Trophoblast cell (in vitro differentiated cells and primary cell): Measurements from ENCODE around the gene CACNA1D.

Source experiments
- DNase-seq, 2 donors: peaks; one replicate each; pipeline ENCODE4 v3.0.0-alpha.2; 2016
- H2AFZ ChIP-seq: 2 replicates; pipeline ENCODE4 v1.6.1; 2013; ENCODE audit warnings: low read length, moderate library complexity, mild to moderate bottlenecking; ENCODE audit not compliant: insufficient read depth, poor library complexity
- H2AK5ac ChIP-seq: 2 replicates; pipeline ENCODE4 v1.6.1; 2013; ENCODE audit warnings: mild to moderate bottlenecking, low read length
- H2BK120ac ChIP-seq: 2 replicates; pipeline ENCODE4 v1.6.1; 2013; ENCODE audit warnings: low read length, mild to moderate bottlenecking, moderate library complexity; ENCODE audit not compliant: insufficient read depth, poor library complexity
- H2BK12ac ChIP-seq: 2 replicates; pipeline ENCODE4 v1.6.1; 2013; ENCODE audit warnings: mild to moderate bottlenecking, low read length, moderate library complexity
- H2BK5ac ChIP-seq: 2 replicates; pipeline ENCODE4 v1.6.1; 2013; ENCODE audit warnings: low read length, low read depth, moderate library complexity, mild to moderate bottlenecking; ENCODE audit not compliant: poor library complexity
- H3K14ac ChIP-seq: 2 replicates; pipeline ENCODE4 v1.6.1; 2013; ENCODE audit warnings: mild to moderate bottlenecking, low read length
- H3K18ac ChIP-seq: 2 replicates; pipeline ENCODE4 v1.6.1; 2013; ENCODE audit warnings: mild to moderate bottlenecking, low read length
- H3K23ac ChIP-seq: 2 replicates; pipeline ENCODE4 v1.6.1; 2013; ENCODE audit warnings: low read length
- H3K27ac ChIP-seq: 2 replicates; pipeline ENCODE4 v1.5.1; 2013; ENCODE audit warnings: low read depth, mild to moderate bottlenecking, inconsistent platforms, low read length, moderate library complexity
- H3K27me3 ChIP-seq: 2 replicates; pipeline ENCODE4 v1.6.1; 2013; ENCODE audit warnings: inconsistent platforms, mild to moderate bottlenecking, low read length, moderate library complexity; ENCODE audit not compliant: insufficient read depth
- H3K36me3 ChIP-seq, 2 experiments: 1 replicate in 1 of 2; 2 replicates in 1 of 2; pipeline ENCODE4 v1.6.1; 2013; ENCODE audit warnings: low read length in 2 of 2, mild to moderate bottlenecking in 2 of 2, moderate library complexity in 1 of 2; ENCODE audit not compliant: insufficient read depth in 2 of 2, control insufficient read depth in 1 of 2
- H3K4ac ChIP-seq: 2 replicates; pipeline ENCODE4 v1.6.1; 2013; ENCODE audit warnings: low read depth, mild to moderate bottlenecking, low read length, moderate library complexity
- H3K4me1 ChIP-seq, 2 experiments: 1 replicate in 1 of 2; 2 replicates in 1 of 2; pipeline ENCODE4 v1.6.1; 2013; ENCODE audit warnings: low read length in 2 of 2, mild to moderate bottlenecking in 2 of 2, moderate library complexity in 1 of 2; ENCODE audit not compliant: insufficient read depth in 2 of 2, control insufficient read depth in 1 of 2
- H3K4me2 ChIP-seq: 2 replicates; pipeline ENCODE4 v1.6.1; 2013; ENCODE audit warnings: inconsistent platforms, mild to moderate bottlenecking, low read length, moderate library complexity
- H3K4me3 ChIP-seq: 2 replicates; pipeline ENCODE4 v1.5.1; 2013; ENCODE audit warnings: mild to moderate bottlenecking, low read depth, low read length, inconsistent platforms
- H3K79me1 ChIP-seq: one replicate; pipeline ENCODE4 v1.6.1; 2013; ENCODE audit warnings: low read length
- H3K79me2 ChIP-seq: 2 replicates; pipeline ENCODE4 v1.6.1; 2013; ENCODE audit warnings: low read length, mild to moderate bottlenecking; ENCODE audit not compliant: control insufficient read depth, insufficient read depth, poor library complexity
- H3K9ac ChIP-seq: 2 replicates; pipeline ENCODE4 v1.6.1; 2013; ENCODE audit warnings: mild to moderate bottlenecking, low read length
- H3K9me3 ChIP-seq: 2 replicates; pipeline ENCODE4 v1.6.1; 2013; ENCODE audit warnings: low read depth, mild to moderate bottlenecking, control low read depth, inconsistent platforms, low read length; ENCODE audit not compliant: insufficient read depth
- H4K12ac ChIP-seq: 2 replicates; pipeline ENCODE4 v1.6.1; 2013; ENCODE audit warnings: low read depth, mild to moderate bottlenecking, low read length, moderate library complexity
- H4K8ac ChIP-seq: 2 replicates; pipeline ENCODE4 v1.6.1; 2013; ENCODE audit warnings: low read depth, mild to moderate bottlenecking, low read length, moderate library complexity
- H4K91ac ChIP-seq: one replicate; pipeline ENCODE4 v1.6.1; 2013; ENCODE audit warnings: low read depth, mild to moderate bottlenecking, low read length, moderate library complexity
- WGBS: extraction: QIAGEN DNeasy Blood & Tissue Kit; methylation state at CpG from one replicate; pipeline ENCODE4 v1.1.7; 2013; ENCODE audit warnings: missing lambda C conversion rate; ENCODE audit not compliant: insufficient read length, insufficient coverage; ENCODE audit errors: extremely low coverage; 5-methylcytosine and 5-hydroxymethylcytosine counted together

The CACNA1D gene

DNA sequence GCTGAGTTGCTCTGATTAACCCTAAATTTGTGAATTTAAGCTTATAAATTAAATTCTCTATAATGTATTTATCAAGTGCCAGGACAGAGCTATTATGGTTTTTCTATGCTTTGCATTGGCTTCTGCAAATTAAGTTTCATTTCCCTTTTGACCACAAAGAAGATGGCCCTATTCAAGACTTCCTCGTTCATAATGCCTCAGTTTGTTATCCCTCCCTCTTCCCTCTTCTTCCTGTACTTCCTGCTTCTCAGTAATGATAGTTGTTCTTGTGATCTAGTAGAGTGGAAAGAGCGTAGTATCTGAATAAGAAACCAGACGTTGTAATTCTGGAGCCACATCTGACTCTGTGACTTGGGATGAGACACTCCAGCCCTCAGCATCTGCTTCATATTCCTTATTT lies 118.7 kb downstream of the CACNA1D start:
- Histone ChIP-seq H3K9ac (no peak overlapping the region), H3K27ac (no peak overlapping the region), H3K36me3 (no peaks in the 10 kb centered on the region), H3K4me2 (no peak overlapping the region), H3K4ac (no peak overlapping the region), H2AK5ac (no peak overlapping the region), H3K18ac (no peak overlapping the region), H4K12ac (no peak overlapping the region), H4K8ac (no peak overlapping the region), H2BK120ac (no peak overlapping the region), H2BK12ac (no peak overlapping the region), H2BK5ac (no peak overlapping the region), H3K4me1 (peaks cover 4% of the 10 kb centered on the region in 2 experiments), H2AFZ (no peak overlapping the region), H3K27me3 (no peaks in the 10 kb centered on the region), H3K23ac (no peak overlapping the region), H3K14ac (no peak overlapping the region), H3K79me2 (no peaks in the 10 kb centered on the region), H4K91ac (no peak overlapping the region), H3K79me1 (no peaks in the 10 kb centered on the region), H3K4me3 (no peak overlapping the region), H3K9me3 (no peaks in the 10 kb centered on the region)
- no CpG with 5 or more reads among the region's 3 CpGs for WGBS
- no peak for DNase-seq

DNA sequence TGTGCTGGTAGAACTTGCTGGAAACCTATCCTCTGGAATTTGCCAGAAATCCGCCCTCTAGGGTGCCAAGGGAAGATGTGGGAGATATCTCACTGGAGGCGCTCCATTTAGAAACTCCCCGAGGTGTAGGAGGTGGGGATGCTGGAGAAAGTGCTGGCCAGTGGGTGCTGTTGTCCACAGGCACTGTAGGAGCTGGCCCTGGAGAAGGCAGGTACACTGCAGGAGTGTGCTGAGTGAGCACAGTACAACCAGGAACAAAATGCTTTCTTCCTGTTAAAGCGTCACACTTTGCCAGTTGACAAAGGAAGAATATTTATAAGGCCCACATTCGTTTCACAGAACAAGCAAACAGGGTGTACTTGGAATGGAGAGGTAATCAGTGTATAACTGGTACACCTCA lies 119.9 kb downstream of the CACNA1D start:
- Histone ChIP-seq H2BK5ac (no peak overlapping the region), H3K9me3 (no peaks in the 10 kb centered on the region), H3K4me3 (no peak overlapping the region), H3K79me1 (no peaks in the 10 kb centered on the region), H3K4me1 (peaks cover 4% of the 10 kb centered on the region in 2 experiments), H3K27ac (no peak overlapping the region), H2BK120ac (no peak overlapping the region), H3K14ac (no peak overlapping the region), H3K4ac (no peak overlapping the region), H3K4me2 (no peak overlapping the region), H3K9ac (no peak overlapping the region), H3K79me2 (no peaks in the 10 kb centered on the region), H2AFZ (no peak overlapping the region), H2AK5ac (no peak overlapping the region), H3K23ac (no peak overlapping the region), H2BK12ac (no peak overlapping the region), H3K36me3 (no peaks in the 10 kb centered on the region), H4K91ac (no peak overlapping the region), H4K8ac (no peak overlapping the region), H3K27me3 (no peaks in the 10 kb centered on the region), H4K12ac (no peak overlapping the region), H3K18ac (no peak overlapping the region)
- no peak for DNase-seq
- no CpG with 5 or more reads among the region's 5 CpGs for WGBS

DNA sequence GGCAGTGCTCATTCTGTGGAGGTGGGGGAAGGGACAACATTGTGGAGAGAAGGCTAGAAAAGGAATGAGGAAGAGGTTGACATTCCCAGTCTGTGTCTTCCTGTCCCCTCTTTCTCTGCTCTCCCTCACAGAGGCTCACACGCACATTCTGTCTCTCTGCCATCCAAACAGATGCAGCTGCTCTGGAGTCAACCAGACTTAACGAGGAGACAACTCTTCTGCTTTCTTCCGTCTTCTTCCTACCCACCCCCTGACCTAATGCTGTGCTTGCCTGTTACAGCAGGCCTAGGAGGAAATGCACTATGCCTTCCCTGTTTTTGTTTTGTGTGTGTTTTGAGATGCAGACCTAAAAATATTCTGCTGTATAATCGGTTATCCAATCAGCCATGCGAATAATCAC lies 121.9 kb downstream of the CACNA1D start:
- no peak overlapping the region for H4K12ac ChIP-seq
- no peaks in the 10 kb centered on the region for H3K79me1 ChIP-seq
- H2BK5ac ChIP-seq = no peak overlapping the region
- no peak for DNase-seq
- H3K27ac ChIP-seq = no peak overlapping the region
- no peak overlapping the region for H3K4me3 ChIP-seq
- no peak overlapping the region for H3K18ac ChIP-seq
- no peak overlapping the region for H2BK12ac ChIP-seq
- H4K8ac ChIP-seq = no peak overlapping the region
- H3K4me2 ChIP-seq = no peak overlapping the region
- H3K4me1 ChIP-seq = peaks cover 4% of the 10 kb centered on the region in 2 experiments
- H3K9me3 ChIP-seq = no peaks in the 10 kb centered on the region
- no peaks in the 10 kb centered on the region for H3K79me2 ChIP-seq
- no peaks in the 10 kb centered on the region for H3K27me3 ChIP-seq
- H3K36me3 ChIP-seq = no peaks in the 10 kb centered on the region
- H3K23ac ChIP-seq = no peak overlapping the region
- no peak overlapping the region for H2AFZ ChIP-seq
- no peak overlapping the region for H3K4ac ChIP-seq
- no peak overlapping the region for H4K91ac ChIP-seq
- H3K14ac ChIP-seq = no peak overlapping the region
- no peak overlapping the region for H3K9ac ChIP-seq
- no peak overlapping the region for H2AK5ac ChIP-seq
- H2BK120ac ChIP-seq = no peak overlapping the region
- WGBS = no CpG with 5 or more reads among the region's 5 CpGs

DNA sequence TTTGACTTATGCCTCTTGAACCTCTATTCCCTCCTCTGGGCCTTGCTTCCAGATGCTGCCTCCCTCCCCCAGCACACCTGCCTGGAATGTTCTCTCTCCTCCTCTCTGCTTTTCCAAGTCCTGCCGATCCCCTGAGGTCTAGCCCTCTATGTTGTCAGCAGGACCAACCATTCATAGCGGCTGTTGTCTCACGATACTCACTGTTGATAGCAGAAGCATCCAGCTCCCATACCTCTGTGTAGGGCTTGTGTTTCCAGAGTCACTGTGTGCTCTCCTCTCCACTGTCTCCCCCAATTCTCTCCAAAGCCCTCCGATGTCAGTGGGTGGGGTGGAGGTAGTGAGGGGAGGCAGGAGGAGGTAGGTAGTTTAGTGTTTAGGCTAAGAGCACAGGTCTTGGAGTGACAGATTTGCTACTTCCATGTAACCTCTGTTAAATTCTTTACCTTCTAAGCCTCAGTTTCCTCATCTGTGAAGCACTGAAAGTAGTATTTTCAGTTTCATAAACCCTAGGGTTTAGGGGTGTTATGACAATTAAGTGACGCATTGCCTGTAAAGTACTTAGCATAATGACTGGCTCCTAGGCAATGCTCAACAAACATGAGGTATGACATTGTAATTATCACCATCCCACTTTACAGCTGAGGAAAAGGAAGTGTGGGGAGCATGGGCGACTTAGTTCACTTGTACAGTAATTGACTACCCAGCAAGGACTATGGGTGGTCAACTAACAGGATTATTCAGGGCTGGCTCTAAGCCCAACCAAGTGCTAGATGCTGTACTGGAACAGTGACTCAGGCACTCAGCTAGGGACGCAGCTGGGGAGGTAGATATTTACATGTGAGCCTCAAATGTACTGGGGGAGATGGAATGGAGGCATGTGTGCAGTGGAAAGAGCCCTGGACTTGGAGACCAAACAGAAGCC lies 122.8 kb downstream of the CACNA1D start:
- Histone ChIP-seq H2BK120ac (no peak overlapping the region), H2AFZ (no peak overlapping the region), H3K27me3 (no peaks in the 10 kb centered on the region), H3K23ac (no peak overlapping the region), H3K36me3 (no peaks in the 10 kb centered on the region), H2BK5ac (no peak overlapping the region), H3K9me3 (no peaks in the 10 kb centered on the region), H3K79me2 (no peaks in the 10 kb centered on the region), H3K18ac (no peak overlapping the region), H4K8ac (no peak overlapping the region), H3K4me2 (no peak overlapping the region), H3K9ac (no peak overlapping the region), H4K12ac (no peak overlapping the region), H3K14ac (no peak overlapping the region), H3K4me1 (peaks cover 4% of the 10 kb centered on the region in 2 experiments), H3K4ac (no peak overlapping the region), H3K27ac (no peak overlapping the region), H2AK5ac (no peak overlapping the region), H3K79me1 (no peaks in the 10 kb centered on the region), H2BK12ac (no peak overlapping the region), H4K91ac (no peak overlapping the region), H3K4me3 (no peak overlapping the region)
- WGBS = no CpG with 5 or more reads among the region's 7 CpGs
- DNase-seq = no peak
